ENCODE data around the gene CLDN12. TPM values are rescaled to one million over a fixed set of nuclear protein-coding genes. Genes with fewer than 3 reads are reported as not detected.

CLDN12 gene
- polyA plus RNA-seq, 1 of the 3 experiments (the other 2 are of a cell fraction) = 65.7 TPM

DNA sequence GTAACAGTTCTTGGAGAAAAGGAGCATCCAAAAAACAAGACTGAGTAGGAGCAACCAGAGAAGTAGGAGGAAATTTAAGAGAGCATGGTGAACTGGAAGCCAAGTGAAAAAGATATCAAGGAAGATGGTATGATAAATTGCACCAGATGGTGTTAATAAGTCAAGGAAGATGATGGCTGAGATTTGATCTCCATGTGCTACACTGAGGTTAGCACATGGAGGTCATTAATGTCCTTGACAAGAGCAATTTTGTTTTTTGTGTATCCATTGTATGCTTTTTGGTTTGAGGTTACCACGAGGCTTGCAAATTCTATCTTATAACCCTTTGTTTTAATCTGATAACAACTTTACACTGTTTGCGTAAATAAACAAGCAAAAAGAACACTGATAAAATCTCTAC lies 54.8 kb downstream of the CLDN12 start:
- no peak overlapping the region for H3K4me2 ChIP-seq
- no peaks in the 10 kb centered on the region for H3K36me3 ChIP-seq (replicated peaks in 1 of 2; ENCODE audit: control insufficient read depth in 1 of 2, insufficient read depth in 2 of 2, low read length in 1 of 2)
- ChIA-PET CTCF (interaction anchor here (2.1 kb wide), 1 partner anchor 171 kb away, joined by 5 read pairs; no protein-coding TSS in a partner anchor), POLR2A (no interaction called here)
- no peaks in the 10 kb centered on the region for H3K9me3 ChIP-seq
- H3K9me2 ChIP-seq = no peaks in the 10 kb centered on the region
- no peak overlapping the region for H2AFZ ChIP-seq (ENCODE audit: low read depth)
- DNase-seq = no peak
- H3K9ac ChIP-seq = no peak overlapping the region
- no peak for TF ChIP-seq FOXM1 (IDR thresholded peaks at IDR 0.05; ENCODE audit: low read depth)
- no peak for TF ChIP-seq ELF1 (IDR thresholded peaks at IDR 0.05)
- no peak for TF ChIP-seq EP300 (IDR thresholded peaks at IDR 0.05; ENCODE audit: borderline replicate concordance in 1 of 2, low read depth in 1 of 2, low read length in 1 of 2)
- no peak for TF ChIP-seq POLR2AphosphoS5 (IDR thresholded peaks at IDR 0.05; ENCODE audit: low read depth, low read length)
- no peak for TF ChIP-seq RFX5 (IDR thresholded peaks at IDR 0.05; ENCODE audit: low read length)
- TF ChIP-seq EZH2phosphoT487 (IDR thresholded peaks at IDR 0.05; ENCODE audit: borderline replicate concordance, low read depth) = no peak
- TF ChIP-seq FOSL2 (IDR thresholded peaks at IDR 0.05; ENCODE audit: borderline replicate concordance, low read depth) = no peak
- TF ChIP-seq, protein P1, sequence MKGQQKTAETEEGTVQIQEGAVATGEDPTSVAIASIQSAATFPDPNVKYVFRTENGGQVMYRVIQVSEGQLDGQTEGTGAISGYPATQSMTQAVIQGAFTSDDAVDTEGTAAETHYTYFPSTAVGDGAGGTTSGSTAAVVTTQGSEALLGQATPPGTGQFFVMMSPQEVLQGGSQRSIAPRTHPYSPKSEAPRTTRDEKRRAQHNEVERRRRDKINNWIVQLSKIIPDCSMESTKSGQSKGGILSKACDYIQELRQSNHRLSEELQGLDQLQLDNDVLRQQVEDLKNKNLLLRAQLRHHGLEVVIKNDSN (IDR thresholded peaks at IDR 0.05; ENCODE audit: borderline replicate concordance, low read depth) = no peak
- TF ChIP-seq JUND (IDR thresholded peaks at IDR 0.05) = no peak
- no peak for TF ChIP-seq RXRA (IDR thresholded peaks at IDR 0.05; ENCODE audit: borderline replicate concordance, low read depth)
- TF ChIP-seq, protein P2, sequence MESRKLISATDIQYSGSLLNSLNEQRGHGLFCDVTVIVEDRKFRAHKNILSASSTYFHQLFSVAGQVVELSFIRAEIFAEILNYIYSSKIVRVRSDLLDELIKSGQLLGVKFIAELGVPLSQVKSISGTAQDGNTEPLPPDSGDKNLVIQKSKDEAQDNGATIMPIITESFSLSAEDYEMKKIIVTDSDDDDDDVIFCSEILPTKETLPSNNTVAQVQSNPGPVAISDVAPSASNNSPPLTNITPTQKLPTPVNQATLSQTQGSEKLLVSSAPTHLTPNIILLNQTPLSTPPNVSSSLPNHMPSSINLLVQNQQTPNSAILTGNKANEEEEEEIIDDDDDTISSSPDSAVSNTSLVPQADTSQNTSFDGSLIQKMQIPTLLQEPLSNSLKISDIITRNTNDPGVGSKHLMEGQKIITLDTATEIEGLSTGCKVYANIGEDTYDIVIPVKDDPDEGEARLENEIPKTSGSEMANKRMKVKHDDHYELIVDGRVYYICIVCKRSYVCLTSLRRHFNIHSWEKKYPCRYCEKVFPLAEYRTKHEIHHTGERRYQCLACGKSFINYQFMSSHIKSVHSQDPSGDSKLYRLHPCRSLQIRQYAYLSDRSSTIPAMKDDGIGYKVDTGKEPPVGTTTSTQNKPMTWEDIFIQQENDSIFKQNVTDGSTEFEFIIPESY (IDR thresholded peaks at IDR 0.05; ENCODE audit: borderline replicate concordance, low read depth) = no peak
- no peak for TF ChIP-seq SIN3A (IDR thresholded peaks at IDR 0.05; ENCODE audit: borderline replicate concordance, low read depth, low read length)
- peaks cover 0 to 2% of the 10 kb centered on the region in 2 experiments; a peak in 1 of 4 replicates for H3K4me1 ChIP-seq (ENCODE audit: control insufficient read depth in 1 of 2, insufficient read depth in 2 of 2, low read depth in 1 of 2, low read length in 1 of 2)
- no peaks in the 10 kb centered on the region for H3K27me3 ChIP-seq (ENCODE audit: insufficient read depth)
- H3K79me2 ChIP-seq (ENCODE audit: insufficient read depth) = no peaks in the 10 kb centered on the region
- H3K4me3 ChIP-seq (ENCODE audit: low read depth in 2 of 2, low read length in 1 of 2) = no peak overlapping the region
- no peaks in the 10 kb centered on the region for H3F3A ChIP-seq (replicated peaks; ENCODE audit: insufficient read depth)
- no peak overlapping the region for H3K27ac ChIP-seq (ENCODE audit: low read depth in 2 of 2, low read length in 1 of 2)
- 70% methylated on average over 2 of the region's 2 CpGs for WGBS (ENCODE audit: low lambda C conversion rate)
- no peaks in the 10 kb centered on the region for H4K20me1 ChIP-seq (ENCODE audit: insufficient read depth)

GRCh38 chr7:90459888-90460287 lies 56.6 kb downstream of the CLDN12 start:
- no peak for DNase-seq
- TF ChIP-seq, protein P3, sequence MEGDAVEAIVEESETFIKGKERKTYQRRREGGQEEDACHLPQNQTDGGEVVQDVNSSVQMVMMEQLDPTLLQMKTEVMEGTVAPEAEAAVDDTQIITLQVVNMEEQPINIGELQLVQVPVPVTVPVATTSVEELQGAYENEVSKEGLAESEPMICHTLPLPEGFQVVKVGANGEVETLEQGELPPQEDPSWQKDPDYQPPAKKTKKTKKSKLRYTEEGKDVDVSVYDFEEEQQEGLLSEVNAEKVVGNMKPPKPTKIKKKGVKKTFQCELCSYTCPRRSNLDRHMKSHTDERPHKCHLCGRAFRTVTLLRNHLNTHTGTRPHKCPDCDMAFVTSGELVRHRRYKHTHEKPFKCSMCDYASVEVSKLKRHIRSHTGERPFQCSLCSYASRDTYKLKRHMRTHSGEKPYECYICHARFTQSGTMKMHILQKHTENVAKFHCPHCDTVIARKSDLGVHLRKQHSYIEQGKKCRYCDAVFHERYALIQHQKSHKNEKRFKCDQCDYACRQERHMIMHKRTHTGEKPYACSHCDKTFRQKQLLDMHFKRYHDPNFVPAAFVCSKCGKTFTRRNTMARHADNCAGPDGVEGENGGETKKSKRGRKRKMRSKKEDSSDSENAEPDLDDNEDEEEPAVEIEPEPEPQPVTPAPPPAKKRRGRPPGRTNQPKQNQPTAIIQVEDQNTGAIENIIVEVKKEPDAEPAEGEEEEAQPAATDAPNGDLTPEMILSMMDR (IDR thresholded peaks at IDR 0.05) = peak; percentile 22; the same call in 1 of the 2 replicates
- no peak for TF ChIP-seq CHD2 (IDR thresholded peaks at IDR 0.05; ENCODE audit: low read length, partially characterized antibody)
- WGBS (ENCODE audit: low lambda C conversion rate) = 75% methylated on average over 4 of the region's 4 CpGs
- Histone ChIP-seq H3K9me2 (no peaks in the 10 kb centered on the region), H3K9ac (no peak overlapping the region), H3K9me3 (no peaks in the 10 kb centered on the region), H3K79me2 (ENCODE audit: insufficient read depth) (no peaks in the 10 kb centered on the region), H3K4me1 (ENCODE audit: control insufficient read depth in 1 of 2, insufficient read depth in 2 of 2, low read depth in 1 of 2, low read length in 1 of 2) (0 out of 4 replicates have a peak, but pooled peaks cover 0 to 2% of the 10 kb centered on the region in 2 experiments), H3F3A (replicated peaks; ENCODE audit: insufficient read depth) (no peaks in the 10 kb centered on the region), H3K36me3 (replicated peaks in 1 of 2; ENCODE audit: control insufficient read depth in 1 of 2, insufficient read depth in 2 of 2, low read length in 1 of 2) (no peaks in the 10 kb centered on the region), H4K20me1 (ENCODE audit: insufficient read depth) (no peaks in the 10 kb centered on the region), H3K4me2 (no peak overlapping the region), H2AFZ (ENCODE audit: low read depth) (no peak overlapping the region), H3K4me3 (ENCODE audit: low read depth in 2 of 2, low read length in 1 of 2) (no peak overlapping the region), H3K27me3 (ENCODE audit: insufficient read depth) (no peaks in the 10 kb centered on the region), H3K27ac (ENCODE audit: low read depth in 2 of 2, low read length in 1 of 2) (no peak overlapping the region)
- CTCF ChIA-PET = interaction anchor here (0.8 kb wide), 1 partner anchor 574 kb away, joined by 3 read pairs; no protein-coding TSS in a partner anchor
- POLR2A ChIA-PET = no interaction called here

All from SK-N-SH (cell line).